Smooth muscle cell (in vitro differentiated cells): Measurements from ENCODE around the gene CSF2RB. TPM values are rescaled to one million over a fixed set of nuclear protein-coding genes. Genes with fewer than 3 reads are reported as not detected.

ENCODE experiments used
- DNase-seq: peaks from one replicate; lab custom pipeline; 2025; ENCODE audit not compliant: unreplicated experiment; lab: John Stamatoyannopoulos, UW
- H2AFZ ChIP-seq: fragments of 200-600 bp; sonication (generic); 2 replicates; pipeline ENCODE4 v1.6.0; 2016; ENCODE audit warnings: antibody characterized with exemption, low read depth, mild to moderate bottlenecking
- H3F3A ChIP-seq: fragments of 200-600 bp; sonication (generic); 2 replicates; pipeline ENCODE4 v1.6.0; 2017; ENCODE audit warnings: antibody characterized with exemption, low read depth
- H3K27ac ChIP-seq: fragments of 200-600 bp; sonication (generic); 2 replicates; pipeline ENCODE4 v1.5.1; 2016; ENCODE audit warnings: low read depth, mild to moderate bottlenecking
- H3K27me3 ChIP-seq: fragments of 200-600 bp; sonication (generic); 2 replicates; pipeline ENCODE4 v1.6.1; 2016; ENCODE audit warnings: low read depth, mild to moderate bottlenecking
- H3K36me3 ChIP-seq: fragments of 200-600 bp; sonication (generic); 2 replicates; pipeline ENCODE4 v1.5.1; 2016; ENCODE audit warnings: low read depth
- H3K4me1 ChIP-seq: fragments of 200-600 bp; sonication (generic); 2 replicates; pipeline ENCODE4 v1.5.1; 2016; ENCODE audit warnings: low read depth
- H3K4me2 ChIP-seq: fragments of 200-600 bp; sonication (generic); 2 replicates; pipeline ENCODE4 v1.6.0; 2016; ENCODE audit warnings: mild to moderate bottlenecking
- H3K4me3 ChIP-seq: fragments of 200-600 bp; sonication (generic); 2 replicates; pipeline ENCODE4 v1.5.1; 2016; ENCODE audit warnings: mild to moderate bottlenecking
- H3K79me2 ChIP-seq: fragments of 200-600 bp; sonication (generic); 2 replicates; pipeline ENCODE4 v1.6.0; 2016; ENCODE audit warnings: low read depth, mild to moderate bottlenecking
- H3K9ac ChIP-seq: fragments of 200-600 bp; sonication (generic); 2 replicates; pipeline ENCODE4 v1.6.0; 2016; ENCODE audit warnings: low read depth
- H3K9me3 ChIP-seq: fragments of 200-600 bp; sonication (generic); replicated peaks from 2 replicates; pipeline ENCODE4 v1.5.1; 2016; ENCODE audit warnings: low read depth
- H4K20me1 ChIP-seq: fragments of 200-600 bp; sonication (generic); 2 replicates; pipeline ENCODE4 v1.6.0; 2016; ENCODE audit warnings: low read depth
- WGBS: methylation state at CpG from one replicate; pipeline ENCODE4 v1.1.7; 2016; ENCODE audit warnings: low lambda C conversion rate; 5-methylcytosine and 5-hydroxymethylcytosine counted together
- polyA plus RNA-seq: library from polyadenylated mRNA; unstranded; fragments of >200 nt; fragmentation: Nextera tagmentation; extraction: Ambion mirVana; gene quantifications from 2 replicates; pipeline ENCODE4 v1.2.1, GENCODE V29; 2016
- total RNA-seq: library from RNA; depleted of rRNA; stranded (reverse); fragments of >200 nt; gene quantifications from 2 replicates; pipeline ENCODE4 v1.2.3, GENCODE V29; 2014
- TF ChIP-seq, protein P1 (sequence below): fragments of 200-600 bp; sonication (generic); IDR thresholded peaks from 2 replicates; pipeline ENCODE4 v1.5.1; 2017; ENCODE audit warnings: borderline replicate concordance, mild to moderate bottlenecking, antibody characterized with exemption; ENCODE audit not compliant: insufficient read depth, poor library complexity, severe bottlenecking

The CSF2RB gene
- total and polyA plus RNA-seq, 2 experiments from 2014 or later, result 0.43 TPM; not detected in 1

DNA sequence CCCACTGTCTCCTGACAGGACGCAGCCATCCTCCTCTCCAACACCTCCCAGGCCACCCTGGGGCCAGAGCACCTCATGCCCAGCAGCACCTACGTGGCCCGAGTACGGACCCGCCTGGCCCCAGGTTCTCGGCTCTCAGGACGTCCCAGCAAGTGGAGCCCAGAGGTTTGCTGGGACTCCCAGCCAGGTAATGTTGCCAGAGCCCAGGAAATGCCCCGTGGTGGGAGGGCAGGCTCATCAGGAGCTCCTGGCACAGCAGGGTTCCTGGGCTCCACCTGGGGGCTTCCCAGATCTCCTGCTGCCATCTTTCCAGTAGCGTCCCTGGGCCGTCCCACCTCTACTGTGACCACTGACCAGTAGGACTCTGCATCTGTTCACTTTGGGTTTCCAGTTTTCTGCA lies 16.2 kb downstream of the CSF2RB start:
- Histone ChIP-seq H2AFZ (no peak overlapping the region), H3K79me2 (no peaks in the 10 kb centered on the region), H3F3A (no peaks in the 10 kb centered on the region), H3K4me2 (no peak overlapping the region), H4K20me1 (no peaks in the 10 kb centered on the region), H3K36me3 (no peaks in the 10 kb centered on the region), H3K4me1 (no peaks in the 10 kb centered on the region), H3K4me3 (no peak overlapping the region), H3K27ac (no peak overlapping the region), H3K9ac (no peak overlapping the region), H3K27me3 (no peaks in the 10 kb centered on the region), H3K9me3 (no peaks in the 10 kb centered on the region)
- DNase-seq, result no peak
- WGBS, result 93% methylated on average over 10 of the region's 10 CpGs
- TF ChIP-seq, protein P1, sequence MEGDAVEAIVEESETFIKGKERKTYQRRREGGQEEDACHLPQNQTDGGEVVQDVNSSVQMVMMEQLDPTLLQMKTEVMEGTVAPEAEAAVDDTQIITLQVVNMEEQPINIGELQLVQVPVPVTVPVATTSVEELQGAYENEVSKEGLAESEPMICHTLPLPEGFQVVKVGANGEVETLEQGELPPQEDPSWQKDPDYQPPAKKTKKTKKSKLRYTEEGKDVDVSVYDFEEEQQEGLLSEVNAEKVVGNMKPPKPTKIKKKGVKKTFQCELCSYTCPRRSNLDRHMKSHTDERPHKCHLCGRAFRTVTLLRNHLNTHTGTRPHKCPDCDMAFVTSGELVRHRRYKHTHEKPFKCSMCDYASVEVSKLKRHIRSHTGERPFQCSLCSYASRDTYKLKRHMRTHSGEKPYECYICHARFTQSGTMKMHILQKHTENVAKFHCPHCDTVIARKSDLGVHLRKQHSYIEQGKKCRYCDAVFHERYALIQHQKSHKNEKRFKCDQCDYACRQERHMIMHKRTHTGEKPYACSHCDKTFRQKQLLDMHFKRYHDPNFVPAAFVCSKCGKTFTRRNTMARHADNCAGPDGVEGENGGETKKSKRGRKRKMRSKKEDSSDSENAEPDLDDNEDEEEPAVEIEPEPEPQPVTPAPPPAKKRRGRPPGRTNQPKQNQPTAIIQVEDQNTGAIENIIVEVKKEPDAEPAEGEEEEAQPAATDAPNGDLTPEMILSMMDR, result no peak

DNA sequence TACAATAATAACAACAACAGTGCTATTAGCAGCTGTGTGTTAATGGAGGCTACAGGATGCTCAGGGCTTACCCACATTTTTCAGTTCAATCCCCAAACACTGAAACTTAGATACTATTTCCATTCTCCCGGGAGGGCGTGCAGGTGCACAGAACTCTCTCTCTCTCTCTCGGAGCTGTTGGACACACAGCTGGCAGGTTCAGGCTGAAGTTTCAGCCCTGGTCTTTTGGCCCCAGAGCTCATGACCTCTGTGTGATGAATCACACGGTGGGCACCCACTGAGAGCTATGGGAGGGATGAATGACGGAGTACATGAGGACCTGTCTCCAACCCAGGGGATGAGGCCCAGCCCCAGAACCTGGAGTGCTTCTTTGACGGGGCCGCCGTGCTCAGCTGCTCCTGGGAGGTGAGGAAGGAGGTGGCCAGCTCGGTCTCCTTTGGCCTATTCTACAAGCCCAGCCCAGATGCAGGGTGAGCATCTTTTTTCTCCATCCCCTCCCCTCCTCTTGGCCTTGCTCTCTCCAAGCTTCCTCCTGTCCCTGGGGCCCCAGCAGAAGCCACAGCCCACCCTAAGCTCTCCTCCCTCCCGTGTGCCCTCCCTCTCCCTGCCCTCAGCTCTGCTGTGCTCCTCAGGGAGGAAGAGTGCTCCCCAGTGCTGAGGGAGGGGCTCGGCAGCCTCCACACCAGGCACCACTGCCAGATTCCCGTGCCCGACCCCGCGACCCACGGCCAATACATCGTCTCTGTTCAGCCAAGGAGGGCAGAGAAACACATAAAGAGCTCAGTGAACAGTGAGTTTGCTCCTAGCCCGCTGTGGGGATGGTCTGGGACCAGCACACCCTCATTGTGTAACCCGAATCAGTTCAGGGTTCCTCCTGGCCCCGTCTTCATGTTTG lies 16.9 kb downstream of the CSF2RB start:
- Histone ChIP-seq H3K9me3 (no peaks in the 10 kb centered on the region), H3K36me3 (no peaks in the 10 kb centered on the region), H3K4me3 (no peak overlapping the region), H3K79me2 (no peaks in the 10 kb centered on the region), H3K9ac (no peak overlapping the region), H2AFZ (no peak overlapping the region), H3F3A (no peaks in the 10 kb centered on the region), H3K4me1 (no peaks in the 10 kb centered on the region), H3K27me3 (no peaks in the 10 kb centered on the region), H3K27ac (no peak overlapping the region), H4K20me1 (no peaks in the 10 kb centered on the region), H3K4me2 (no peak overlapping the region)
- no peak for DNase-seq
- WGBS, result 89% methylated on average over 20 of the region's 20 CpGs
- TF ChIP-seq, protein P1, result no peak

DNA sequence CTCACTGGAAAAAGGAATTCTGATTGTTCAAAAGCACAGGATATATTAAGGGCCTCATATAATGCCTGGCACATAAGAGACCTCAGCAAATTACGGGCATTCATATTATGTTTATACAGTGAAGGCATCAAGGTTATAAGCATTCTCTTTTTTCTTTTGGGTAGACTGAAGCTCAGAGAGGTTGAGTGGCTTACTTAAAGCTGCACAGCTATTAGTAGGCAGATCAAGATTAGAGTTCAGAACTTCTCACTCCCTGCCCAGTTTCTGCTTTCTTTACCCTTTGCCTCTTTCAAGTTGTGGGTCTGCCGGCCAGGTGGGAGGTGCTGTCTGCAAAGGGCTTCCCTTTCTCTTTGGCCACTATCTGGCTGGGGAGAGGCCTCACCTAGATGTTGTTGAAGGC lies 18.0 kb downstream of the CSF2RB start:
- DNase-seq, result no peak
- 83% methylated on average over 2 of the region's 2 CpGs for WGBS
- Histone ChIP-seq H2AFZ (no peak overlapping the region), H3K79me2 (no peaks in the 10 kb centered on the region), H3K4me1 (no peaks in the 10 kb centered on the region), H3K27ac (no peak overlapping the region), H3K9me3 (no peaks in the 10 kb centered on the region), H3K36me3 (no peaks in the 10 kb centered on the region), H3K9ac (no peak overlapping the region), H3K4me2 (no peak overlapping the region), H3K27me3 (no peaks in the 10 kb centered on the region), H3F3A (no peaks in the 10 kb centered on the region), H3K4me3 (no peak overlapping the region), H4K20me1 (no peaks in the 10 kb centered on the region)
- TF ChIP-seq, protein P1, result no peak
